Measurements from ENCODE around the gene CDH24. TPM values are rescaled to one million over a fixed set of nuclear protein-coding genes. Genes with fewer than 3 reads are reported as not detected.

The CDH24 gene
- total and polyA plus RNA-seq, 10 of the 15 experiments (the other 5 are each of a cell fraction or from before 2014, with no cell fraction given) = 0.10 to 1.5 (median 0.45) TPM; not detected in 2

DNA sequence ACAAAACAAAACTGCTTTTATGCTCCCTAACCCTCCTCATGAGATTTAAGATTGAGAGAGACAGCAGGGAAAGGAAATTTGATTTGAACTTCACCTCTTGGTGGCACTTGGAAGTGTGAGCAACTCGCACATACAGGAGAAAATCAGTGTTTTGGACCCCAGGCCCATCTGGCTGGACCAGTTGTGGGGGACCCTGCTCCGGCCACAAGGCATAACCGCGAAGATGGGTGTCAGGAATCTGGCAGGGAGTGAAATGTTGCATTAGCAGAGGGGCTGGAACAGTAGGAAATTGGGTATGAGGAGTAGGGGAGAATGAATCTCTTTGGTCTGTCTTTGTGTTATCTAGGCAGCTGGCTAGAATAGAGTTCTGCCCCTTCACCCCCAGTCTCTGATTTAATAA lies 46.3 kb upstream of the CDH24 start (continued):
- TF ChIP-seq REST (IDR thresholded peaks at IDR 0.05; ENCODE audit: low read depth, low read length) = no peak
- no peak for TF ChIP-seq JUNB (IDR thresholded peaks at IDR 0.05)

DNA sequence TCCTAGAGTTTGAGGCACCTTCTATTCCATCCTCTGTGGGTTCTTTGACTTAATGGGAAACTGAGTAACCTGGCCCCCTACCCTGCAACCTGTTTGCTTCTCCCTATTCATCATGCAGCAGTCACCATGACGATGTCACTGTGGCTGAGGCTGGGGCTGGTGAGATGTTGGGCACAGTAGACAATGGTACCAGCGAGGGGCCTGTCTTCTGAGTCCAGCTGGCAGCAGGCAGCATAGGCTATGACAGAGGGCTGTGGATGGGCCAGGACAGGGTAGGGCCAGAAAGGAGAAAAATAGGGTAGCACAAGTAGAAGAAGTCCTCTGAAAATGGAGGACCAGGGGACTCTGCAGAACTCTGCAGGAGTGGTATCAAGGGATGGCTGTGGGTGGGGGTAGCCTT lies 45.5 kb upstream of the CDH24 start:
- no peaks in the 10 kb centered on the region for H3K4me1 ChIP-seq (ENCODE audit: control insufficient read depth, insufficient read depth, low read length)
- DNase-seq (ENCODE audit: low read depth, low spot score) (no peak), FAIRE-seq (no peak), ATAC-seq (no peak; the same call in 2 of the 3 replicates)
- H3K9me3 ChIP-seq (replicated peaks; ENCODE audit: control insufficient read depth, insufficient read depth, low read length) = no peaks in the 10 kb centered on the region
- no peak overlapping the region for H3K4me2 ChIP-seq (ENCODE audit: control insufficient read depth, insufficient read depth)
- ChIA-PET SMC1A (ENCODE audit: uncharacterized antibody, unreplicated experiment) (no interaction called here), RAD21 (ENCODE audit: unreplicated experiment) (interaction anchor here (2.0 kb wide), 1 partner anchor 34 kb away, joined by 6 read pairs; no protein-coding TSS in a partner anchor), POLR2A (no interaction called here), CTCF (interaction anchor here (2.0 to 5.8 kb wide), 2 partner anchors 18 to 34 kb away, joined by 5 to 28 read pairs; no protein-coding TSS in a partner anchor)
- TF ChIP-seq JUND (IDR thresholded peaks at IDR 0.05; ENCODE audit: low read depth, low read length) = no peak
- TF ChIP-seq CHD4 (IDR thresholded peaks at IDR 0.05) = no peak
- TF ChIP-seq, protein P1, sequence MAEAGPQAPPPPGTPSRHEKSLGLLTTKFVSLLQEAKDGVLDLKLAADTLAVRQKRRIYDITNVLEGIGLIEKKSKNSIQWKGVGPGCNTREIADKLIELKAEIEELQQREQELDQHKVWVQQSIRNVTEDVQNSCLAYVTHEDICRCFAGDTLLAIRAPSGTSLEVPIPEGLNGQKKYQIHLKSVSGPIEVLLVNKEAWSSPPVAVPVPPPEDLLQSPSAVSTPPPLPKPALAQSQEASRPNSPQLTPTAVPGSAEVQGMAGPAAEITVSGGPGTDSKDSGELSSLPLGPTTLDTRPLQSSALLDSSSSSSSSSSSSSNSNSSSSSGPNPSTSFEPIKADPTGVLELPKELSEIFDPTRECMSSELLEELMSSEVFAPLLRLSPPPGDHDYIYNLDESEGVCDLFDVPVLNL (IDR thresholded peaks at IDR 0.05; ENCODE audit: low read depth, low read length) = no peak
- TF ChIP-seq CEBPB (IDR thresholded peaks at IDR 0.05; ENCODE audit: borderline replicate concordance in 1 of 2, low read depth in 2 of 2, low read length in 2 of 2) = no peak
- BruUV-seq (replicated peaks) = no TSS peak
- no peak overlapping the region for H3K4me3 ChIP-seq
- H3K79me2 ChIP-seq (ENCODE audit: control insufficient read depth, insufficient read depth, low read length) = peaks cover 3% of the 10 kb centered on the region
- intact Hi-C loops (cut with micrococcal nuclease; ENCODE audit: unreplicated experiment) = no loop called here
- H4K20me1 ChIP-seq (ENCODE audit: control insufficient read depth, insufficient read depth) = no peaks in the 10 kb centered on the region; the same call in 1 of the 2 replicates
- H2AFZ ChIP-seq (ENCODE audit: control insufficient read depth, low read depth, low read length) = no peak overlapping the region
- H3K27me3 ChIP-seq (replicated peaks in 1 of 2; ENCODE audit: control insufficient read depth in 2 of 2, insufficient read depth in 2 of 2, low read length in 1 of 2) = no peaks in the 10 kb centered on the region
- H3K9ac ChIP-seq (ENCODE audit: control insufficient read depth, insufficient read depth, low read length) = no peak overlapping the region
- H3K36me3 ChIP-seq (ENCODE audit: control insufficient read depth in 2 of 2, insufficient read depth in 2 of 2, low read length in 1 of 2) = peaks cover 0 to 6% of the 10 kb centered on the region in 2 experiments; a peak in 1 of 4 replicates
- H3K27ac ChIP-seq (ENCODE audit: control insufficient read depth, insufficient read depth) = no peak overlapping the region
- WGBS (ENCODE audit: insufficient coverage, insufficient replicate concordance, low lambda C conversion rate, missing lambda C conversion rate) = 42% methylated on average over 2 of the region's 2 CpGs
- in situ Hi-C loops (cut with MboI) = no loop called here
